GM12892 (cell line): ENCODE measurements around the gene MACC1.

Experiments used
- DNase-seq: peaks from one replicate; pipeline ENCODE4 v3.0.0; 2011; ENCODE audit not compliant: insufficient read length
- FAIRE-seq: peaks from 2 replicates; lab custom pipeline; 2011; peaks lifted over from hg19 to GRCh38; lab: Jason Lieb, UNC
- POLR2A ChIP-seq: IDR thresholded peaks from 2 replicates; pipeline ENCODE4 v1.6.1; 2011; ENCODE audit warnings: low read depth, low read length, control low read depth
- POLR2AphosphoS5 ChIP-seq: IDR thresholded peaks from 2 replicates; pipeline ENCODE4 v1.6.1; 2011; ENCODE audit warnings: low read depth, low read length, control low read depth
- TAF1 ChIP-seq: IDR thresholded peaks from 2 replicates; pipeline ENCODE4 v1.6.1; 2011; ENCODE audit warnings: low read depth, mild to moderate bottlenecking, control low read depth, low read length, borderline replicate concordance

The MACC1 gene

DNA sequence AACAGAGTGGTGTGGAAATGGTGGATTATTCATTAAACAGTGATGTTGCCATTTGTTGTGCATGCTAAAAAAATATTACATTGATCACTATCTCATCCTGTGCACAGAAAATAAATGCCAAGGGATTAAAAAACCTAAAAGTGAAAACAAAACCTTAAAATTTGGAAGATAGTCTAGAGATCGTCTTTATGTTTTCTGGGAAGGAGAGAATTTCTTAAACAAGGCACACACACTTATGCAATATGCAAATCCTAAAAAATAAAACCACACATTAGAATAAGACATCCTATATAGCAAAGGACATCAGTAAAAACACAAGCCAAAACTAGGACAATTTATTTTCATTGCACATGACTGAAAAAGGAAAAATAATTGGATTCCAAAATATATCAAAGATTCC, 54.5 kb downstream of the MACC1 start:
- FAIRE-seq, result peak; percentile 17
- TF ChIP-seq TAF1 (no peak), POLR2AphosphoS5 (no peak), POLR2A (no peak)
- no peak for DNase-seq

DNA sequence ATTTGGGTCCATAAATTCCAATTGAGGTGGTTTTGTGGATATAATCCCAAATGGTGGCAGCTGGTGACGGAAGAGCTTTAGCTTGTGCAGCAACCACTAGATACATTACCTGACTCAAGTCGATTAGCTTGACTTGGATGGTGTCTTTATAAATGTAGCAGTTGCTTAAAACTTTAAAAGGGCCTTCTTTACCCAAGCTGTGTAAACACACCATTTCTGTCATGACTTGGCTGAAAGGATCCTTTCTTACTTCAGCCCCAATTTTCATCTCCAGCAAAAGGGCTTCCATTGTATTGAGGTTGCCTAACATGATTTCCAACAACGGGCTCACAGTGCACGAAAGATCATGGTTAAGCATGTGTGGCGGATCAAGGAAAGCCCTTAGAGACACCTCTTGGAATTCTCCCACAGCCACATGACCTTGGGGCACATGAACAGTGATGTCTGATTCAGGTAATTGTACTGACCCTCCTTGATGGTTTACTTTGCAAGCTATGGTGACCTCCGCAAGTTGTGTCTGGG, 57.9 kb downstream of the MACC1 start:
- FAIRE-seq (no peak), DNase-seq (no peak)
- TF ChIP-seq POLR2A, result no peak
- TF ChIP-seq POLR2AphosphoS5, result no peak
- TF ChIP-seq TAF1, result no peak

DNA sequence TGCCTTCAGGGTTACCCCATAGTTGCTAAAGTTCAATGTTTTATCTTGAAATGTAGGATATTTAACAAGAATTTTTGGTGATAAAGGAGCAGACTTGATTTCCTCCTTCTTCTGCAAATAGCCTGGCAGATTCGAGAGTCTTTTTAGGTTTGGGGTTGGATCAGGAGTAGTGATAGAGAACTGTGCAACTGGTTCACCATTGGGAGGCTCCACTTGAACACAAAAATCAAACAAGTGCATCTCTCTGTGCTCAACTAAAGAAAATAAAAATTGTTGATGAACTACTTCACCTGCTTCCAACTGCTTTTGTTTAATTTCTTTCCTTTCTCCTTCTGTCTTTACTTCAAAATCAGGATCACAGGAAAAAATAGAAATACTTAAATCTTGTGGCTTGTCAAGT, 58.5 kb downstream of the MACC1 start:
- peak; percentile 78 for FAIRE-seq

DNA sequence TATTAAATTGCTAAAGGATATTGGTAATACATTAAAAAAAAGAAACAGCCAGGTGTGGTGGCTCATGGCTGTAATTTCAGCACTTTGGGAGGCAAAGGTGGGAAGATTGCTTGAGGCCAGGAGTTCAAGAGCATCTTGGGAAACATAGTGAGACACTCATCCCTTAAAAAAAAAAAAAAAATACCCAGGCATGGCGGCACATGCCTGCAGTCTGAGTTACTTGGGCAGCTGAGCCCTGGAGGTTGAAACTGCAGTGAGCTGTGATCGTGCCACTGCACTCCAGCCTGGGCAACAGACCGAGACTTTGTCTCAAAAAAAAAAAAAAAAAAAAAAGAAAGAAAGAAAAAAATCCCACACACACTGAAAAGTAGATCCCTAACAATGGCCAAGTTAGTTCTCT, 59.7 kb downstream of the MACC1 start:
- FAIRE-seq (no peak), DNase-seq (no peak)
- no peak for TF ChIP-seq POLR2A
- no peak for TF ChIP-seq POLR2AphosphoS5

More for the DNA sequence above, 58.5 kb downstream of the MACC1 start:
- TF ChIP-seq POLR2A (no peak), TAF1 (no peak), POLR2AphosphoS5 (no peak)
- no peak for DNase-seq

DNA sequence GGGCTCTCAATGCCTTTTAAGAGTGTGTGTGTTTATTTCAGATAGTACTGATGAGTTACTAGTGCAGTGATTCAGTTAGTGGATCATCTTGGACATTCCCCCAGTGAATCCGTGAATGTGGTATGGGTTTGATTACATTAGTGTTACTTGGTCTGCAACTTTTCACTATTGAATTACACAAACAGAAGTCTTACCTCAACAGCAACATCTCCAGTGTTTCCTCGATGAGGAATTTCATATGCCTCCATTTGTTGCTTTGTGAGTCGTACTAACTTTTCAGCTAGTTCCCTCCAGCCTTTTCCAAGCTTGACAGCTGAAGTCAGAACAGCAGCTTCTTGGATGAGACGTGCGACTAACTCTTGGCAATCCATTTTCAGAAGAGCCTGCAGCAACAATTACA, 63.2 kb downstream of the MACC1 start:
- FAIRE-seq (no peak), DNase-seq (no peak)
- TF ChIP-seq TAF1, result no peak
- TF ChIP-seq POLR2AphosphoS5, result no peak
- TF ChIP-seq POLR2A, result no peak

DNA sequence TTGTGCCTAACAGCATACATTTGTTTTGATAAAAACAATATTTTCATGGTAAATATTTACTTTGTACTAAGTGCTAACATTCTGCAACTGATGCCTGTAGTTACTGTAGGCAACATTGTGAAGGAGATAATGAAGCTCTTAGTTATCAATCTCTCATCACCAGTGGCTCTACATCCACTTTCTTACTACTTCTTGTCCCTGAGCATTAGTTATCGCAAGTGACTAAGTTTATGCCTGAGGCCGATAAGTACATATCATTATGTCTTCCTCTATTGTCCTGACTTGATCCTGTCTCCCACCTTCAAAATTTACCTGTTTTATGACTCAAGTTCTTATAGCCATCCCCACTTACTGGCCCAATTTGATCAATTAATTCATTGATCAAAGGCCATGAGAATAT, 63.6 kb downstream of the MACC1 start:
- TF ChIP-seq POLR2A (no peak), TAF1 (no peak), POLR2AphosphoS5 (no peak)
- DNase-seq (no peak), FAIRE-seq (no peak)

DNA sequence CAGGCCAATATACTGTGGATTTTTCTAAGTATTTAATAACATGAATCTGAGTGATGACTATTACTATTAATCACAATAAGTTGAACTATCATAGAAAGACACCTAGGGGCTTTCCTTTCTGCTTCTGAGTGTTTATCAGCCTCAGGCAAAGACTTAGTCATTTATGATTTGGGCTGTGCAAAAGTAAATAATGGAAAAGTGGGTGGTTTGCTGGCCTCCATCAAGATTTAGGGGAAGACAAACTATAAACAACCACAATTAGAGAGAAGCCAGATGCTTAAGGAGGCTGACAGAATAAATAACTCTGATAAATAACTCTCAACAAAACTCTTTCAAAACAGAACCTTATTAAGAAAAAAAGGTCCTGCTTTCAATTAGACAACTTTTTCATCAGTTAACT, 64.7 kb downstream of the MACC1 start:
- no peak for FAIRE-seq
- no peak for DNase-seq
- TF ChIP-seq POLR2A, result no peak
- no peak for TF ChIP-seq POLR2AphosphoS5
- no peak for TF ChIP-seq TAF1

DNA sequence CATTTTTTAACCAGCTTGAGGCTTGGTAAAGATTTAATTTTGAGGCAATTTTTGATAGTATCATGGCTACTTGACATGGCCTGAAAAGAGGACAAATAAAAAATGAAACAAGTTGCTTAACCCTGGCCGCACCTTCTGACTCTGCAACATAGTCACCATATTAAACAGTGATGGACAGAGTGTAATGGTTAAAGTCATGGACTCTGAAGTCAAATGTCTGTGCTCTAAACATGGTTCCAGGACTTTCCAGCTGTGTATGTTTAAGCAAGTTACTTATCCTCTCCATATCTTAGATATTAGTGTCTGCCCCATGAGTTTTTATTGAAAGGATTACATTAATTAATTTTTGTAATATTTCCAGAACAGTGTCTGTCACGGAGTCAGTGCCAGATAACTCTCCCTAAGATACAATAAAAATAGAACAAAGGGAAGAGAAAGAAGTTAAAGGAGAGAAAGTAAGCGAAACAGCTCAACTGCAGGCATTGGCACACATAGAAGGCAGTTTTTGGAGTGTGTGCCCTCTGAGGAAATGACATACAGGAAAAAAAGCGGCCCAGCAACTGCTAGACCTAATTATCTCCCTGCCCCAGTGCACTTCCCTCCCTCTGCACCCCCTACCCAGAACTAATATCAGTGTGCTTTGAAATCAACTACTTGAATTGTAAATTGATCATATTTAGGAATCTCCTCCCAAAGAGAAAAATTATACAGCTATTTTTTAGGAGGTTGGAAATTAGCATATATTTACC, 65.3 kb downstream of the MACC1 start:
- FAIRE-seq, result peak; percentile 44
- no peak for TF ChIP-seq POLR2A
- DNase-seq, result no peak

DNA sequence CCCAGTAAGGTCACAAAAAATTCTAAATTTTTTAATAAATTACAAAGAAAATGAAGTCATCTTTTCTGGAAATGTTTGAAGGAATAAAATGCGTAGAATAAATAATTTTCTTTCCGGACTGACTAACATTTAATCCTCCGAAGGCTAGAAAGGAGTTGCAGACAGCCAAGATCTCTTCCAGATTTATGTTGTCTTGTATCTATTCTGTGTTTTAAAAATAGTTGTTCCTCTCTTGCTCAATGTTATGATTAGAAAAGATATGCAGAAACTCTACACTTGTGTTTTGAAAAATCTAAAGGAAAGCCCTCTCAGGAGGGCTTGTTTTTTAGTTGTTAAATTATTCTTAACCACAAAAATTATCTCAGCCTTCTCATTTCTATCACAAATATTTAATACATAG, 70.7 kb downstream of the MACC1 start:
- no peak for TF ChIP-seq POLR2A
- TF ChIP-seq POLR2AphosphoS5, result no peak
- TF ChIP-seq TAF1, result no peak
- FAIRE-seq (no peak), DNase-seq (no peak)

DNA sequence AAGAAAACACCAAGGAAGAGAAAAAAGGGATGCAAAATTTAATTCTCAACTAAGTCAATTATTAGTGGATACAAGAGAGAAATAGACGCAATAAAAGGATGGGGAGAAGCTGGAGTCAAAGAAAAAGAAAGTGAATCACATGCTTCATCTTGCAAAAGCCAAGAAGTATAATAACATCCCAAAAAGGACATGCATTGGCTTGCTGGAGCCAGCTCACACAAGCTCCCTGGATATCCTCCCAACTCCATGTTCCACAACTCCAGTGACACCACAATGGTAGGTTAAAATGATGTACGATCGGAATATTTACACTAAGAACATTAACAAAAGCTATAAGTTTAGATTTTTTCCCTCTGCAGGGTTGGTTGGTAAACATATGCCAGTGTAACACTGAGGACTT, 72.4 kb downstream of the MACC1 start:
- TF ChIP-seq TAF1 (no peak), POLR2AphosphoS5 (no peak)
- FAIRE-seq (no peak), DNase-seq (no peak)

DNA sequence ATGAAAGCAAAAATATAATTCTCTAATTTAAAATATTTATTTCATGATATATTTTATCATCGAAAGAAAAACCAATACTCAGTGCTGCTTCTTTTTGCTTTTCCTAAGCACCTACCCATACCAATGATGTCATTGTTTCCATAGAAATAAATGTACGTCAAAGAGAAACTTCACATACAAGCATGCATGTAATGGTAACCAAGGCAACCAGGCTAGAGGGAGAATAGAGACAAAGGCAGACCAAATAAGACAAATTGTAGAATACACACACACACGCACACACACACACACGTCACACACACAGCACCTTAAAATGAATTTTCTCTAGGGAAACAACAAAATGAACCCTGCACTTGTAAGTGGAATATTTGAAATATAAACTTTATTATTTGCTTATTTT, 75.5 kb downstream of the MACC1 start:
- DNase-seq (no peak), FAIRE-seq (no peak)
- TF ChIP-seq POLR2A (no peak), TAF1 (no peak), POLR2AphosphoS5 (no peak)

DNA sequence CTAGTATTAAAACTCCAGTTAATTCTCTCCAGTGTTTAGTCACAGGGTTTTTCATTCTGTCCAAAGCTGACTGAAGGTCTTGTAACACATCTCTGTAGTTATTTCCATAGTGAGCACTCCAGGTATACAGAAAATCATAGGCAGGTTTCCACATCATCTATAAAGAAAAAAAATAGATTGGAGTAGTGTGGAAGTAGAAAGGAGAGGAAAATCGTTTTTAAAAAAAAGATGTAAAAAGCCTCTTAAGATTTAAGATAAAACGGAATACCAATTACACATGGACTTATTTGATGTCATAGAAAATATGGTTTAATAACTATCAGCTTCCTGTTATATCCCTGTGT, 76.2 kb downstream of the MACC1 start:
- TF ChIP-seq POLR2A (no peak), POLR2AphosphoS5 (no peak), TAF1 (no peak)
- no peak for FAIRE-seq
- DNase-seq, result no peak

DNA sequence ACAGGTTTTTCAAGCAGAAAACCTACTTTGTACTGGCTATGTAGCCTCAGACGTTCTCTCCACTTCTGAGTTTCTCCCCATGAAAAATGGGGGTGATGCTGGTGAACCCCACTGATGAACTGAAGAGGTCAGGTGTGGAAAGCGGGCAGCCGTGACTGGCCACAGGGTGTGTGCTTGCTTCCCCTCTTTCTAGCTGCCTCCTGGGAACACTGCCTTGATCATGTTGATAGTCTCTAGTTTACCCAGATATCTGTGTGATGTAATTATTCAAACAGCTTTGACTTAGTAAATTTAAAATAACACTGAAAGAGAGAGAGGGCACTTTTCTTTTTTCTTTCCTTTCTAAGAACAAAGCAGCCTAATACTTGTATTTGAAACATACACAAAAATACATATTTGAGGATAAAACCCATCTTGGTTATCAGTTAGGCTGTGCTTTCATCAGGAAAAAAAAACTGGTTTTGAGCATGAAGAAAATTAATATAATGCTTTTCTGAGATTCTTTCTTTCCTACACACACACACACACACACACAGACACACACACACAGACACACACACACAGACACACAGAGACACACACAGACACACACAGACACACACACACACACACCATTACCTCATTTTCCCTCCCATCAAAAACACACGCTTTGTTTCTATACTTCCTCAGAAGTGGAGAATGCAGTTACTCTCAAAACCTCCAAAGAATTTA, 76.7 kb downstream of the MACC1 start:
- DNase-seq, result no peak
- no peak for TF ChIP-seq POLR2AphosphoS5
- TF ChIP-seq POLR2A, result no peak
- TF ChIP-seq TAF1, result no peak
- FAIRE-seq, result no peak
